DMS53 (cell line): ENCODE data around the gene RAB39A.
A peak's percentile ranks its signal among the peaks of the same experiment; 100 is the strongest.

Experiments
- DNase-seq: peaks from one replicate; lab custom pipeline; 2025; lab: John Stamatoyannopoulos, UW

RAB39A gene

GRCh38 chr11:107962181-107962580 is 33.9 kb downstream of the RAB39A start:
- DNase-seq: no peak

- DNase-seq: no peak
Measured at GRCh38 chr11:107963091-107963490, 34.8 kb downstream of the RAB39A start.

DNA sequence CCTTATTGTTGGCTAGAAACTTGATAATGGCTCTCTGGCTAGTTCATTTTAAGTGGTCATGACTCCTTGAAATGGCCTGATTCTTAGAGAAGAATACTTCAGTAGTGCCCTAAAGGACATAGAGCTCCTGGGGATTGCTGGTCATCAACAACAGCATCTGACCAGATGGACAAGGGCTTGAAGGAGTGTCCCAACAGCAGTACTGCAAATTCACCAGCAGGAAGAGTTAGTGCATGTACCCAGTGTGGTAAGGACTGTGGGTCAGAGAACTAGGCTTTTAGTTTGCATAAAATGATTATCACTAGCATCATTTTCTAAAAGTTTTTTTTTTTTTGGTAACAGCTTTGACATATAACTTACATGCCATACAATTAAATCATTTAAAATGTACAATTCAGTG is 41.0 kb downstream of the RAB39A start:
- peak; percentile 11 for DNase-seq

GRCh38 chr11:107970049-107970448 is 41.8 kb downstream of the RAB39A start:
- DNase-seq: no peak

DNA sequence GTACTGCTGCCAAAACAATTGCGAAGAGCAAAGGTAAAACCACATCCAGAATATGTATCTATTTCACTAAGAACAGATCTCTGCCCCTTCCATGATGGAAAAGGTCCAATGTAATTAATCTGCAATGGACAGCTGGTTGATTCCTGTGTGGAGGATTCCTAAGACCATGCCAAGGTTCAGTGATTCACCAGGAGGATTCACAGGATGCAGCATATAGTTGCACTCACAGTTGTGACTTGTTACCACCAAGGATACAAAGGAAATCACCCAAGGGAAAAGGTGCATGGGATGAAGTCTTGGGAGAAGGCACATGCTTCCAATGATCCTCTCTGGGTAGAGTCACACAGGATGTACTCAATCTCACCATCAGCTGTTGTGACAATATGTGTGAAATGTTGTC is 45.4 kb downstream of the RAB39A start:
- no peak for DNase-seq

DNA sequence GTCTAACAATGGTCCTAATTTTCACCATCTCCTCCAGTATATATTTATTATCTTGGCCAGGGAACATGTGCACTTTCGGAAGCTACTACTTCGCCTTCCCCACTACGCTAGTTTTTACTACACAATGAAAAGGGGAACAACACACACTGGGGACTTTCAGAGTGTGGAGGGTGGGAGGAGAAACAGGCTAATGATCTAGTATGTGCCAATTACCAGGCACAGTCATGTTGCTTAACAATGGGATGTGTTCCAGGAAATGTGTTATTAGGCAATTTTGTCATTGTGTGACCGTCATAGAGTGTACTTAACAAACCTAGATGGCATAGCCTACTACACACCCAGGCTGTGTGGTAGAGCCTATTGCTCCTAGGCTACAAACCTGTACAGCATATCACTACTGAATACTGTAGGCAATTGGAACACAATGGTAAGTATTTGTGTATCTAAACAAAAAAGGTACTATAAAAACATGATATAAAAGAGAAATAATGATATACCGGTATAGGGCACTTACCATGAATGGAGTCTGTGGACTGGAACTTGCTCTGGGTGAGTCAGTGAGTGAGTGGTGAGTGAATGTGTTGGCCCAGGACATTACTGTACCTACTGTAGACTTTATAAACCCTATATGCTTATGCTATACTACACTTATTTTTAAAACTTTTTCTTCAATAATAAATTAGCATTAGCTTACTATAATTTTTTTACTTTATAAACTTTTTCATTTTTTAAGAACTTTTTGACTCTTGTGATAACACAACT is 60.3 kb downstream of the RAB39A start:
- no peak for DNase-seq

- DNase-seq: no peak
Measured at GRCh38 chr11:107991868-107992414, 63.7 kb downstream of the RAB39A start.

- no peak for DNase-seq
Measured at GRCh38 chr11:107996006-107996776, 67.9 kb downstream of the RAB39A start.

DNA sequence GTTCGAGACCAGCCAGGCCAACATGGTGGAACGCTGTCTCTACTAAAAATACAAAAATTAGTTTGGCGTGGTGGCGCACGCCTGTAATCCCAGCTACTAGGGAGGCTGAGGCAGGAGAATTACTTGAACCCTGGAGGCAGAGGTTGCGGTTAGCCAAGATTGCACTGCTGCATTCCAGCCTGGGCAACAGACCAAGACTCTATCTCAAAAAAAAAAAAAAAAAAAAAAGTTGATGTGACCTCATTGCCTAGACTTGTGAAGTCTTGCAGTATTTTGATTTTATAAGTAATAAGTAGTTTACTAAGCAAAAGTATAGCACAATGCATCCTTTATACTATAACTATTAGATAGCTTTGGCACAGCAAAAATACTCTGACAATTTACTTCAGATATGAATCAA is 70.5 kb downstream of the RAB39A start:
- no peak for DNase-seq

GRCh38 chr11:107999759-108000455 is 71.7 kb downstream of the RAB39A start:
- peak; percentile 60 for DNase-seq

DNA sequence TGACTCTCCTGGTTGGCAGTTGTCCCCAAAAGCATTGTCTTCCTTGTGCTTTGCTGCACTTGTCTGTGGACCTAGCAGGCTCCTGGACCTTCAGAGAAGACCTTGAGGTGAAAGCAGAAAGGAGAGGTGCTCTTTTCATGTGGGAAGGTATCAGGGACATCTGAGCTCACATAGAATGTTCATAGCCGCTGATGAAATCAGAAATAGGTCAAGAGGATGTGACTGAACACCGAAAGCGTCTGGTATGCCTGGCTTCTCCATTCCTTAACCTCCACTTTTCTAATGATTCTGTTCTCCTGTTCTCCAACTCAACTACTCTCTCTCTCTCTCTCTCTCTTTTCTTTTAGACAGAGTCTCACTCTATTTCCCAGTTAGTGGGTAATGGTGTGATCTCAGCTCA is 74.2 kb downstream of the RAB39A start:
- no peak for DNase-seq

- DNase-seq: no peak
Measured at GRCh38 chr11:108003623-108004022, 75.4 kb downstream of the RAB39A start.

DNA sequence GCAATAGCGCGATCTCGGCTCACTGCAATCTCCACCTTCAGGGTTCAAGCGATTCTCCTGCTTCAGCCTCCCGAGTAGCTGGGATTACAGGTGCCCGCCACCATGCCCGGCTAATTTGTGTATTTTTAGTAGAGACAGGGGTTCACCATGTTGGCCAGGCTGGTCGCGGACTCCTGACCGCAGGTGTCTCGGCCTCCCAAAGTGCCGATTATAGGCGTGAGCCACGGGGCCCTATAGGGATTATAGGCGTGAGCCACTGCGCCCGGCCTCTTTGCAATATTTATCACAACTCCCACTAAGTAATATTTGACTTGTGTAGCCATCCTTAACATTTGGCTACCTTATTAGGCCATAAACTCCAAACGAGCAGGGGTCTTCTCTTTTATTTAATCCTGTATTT is 79.6 kb downstream of the RAB39A start:
- no peak for DNase-seq

DNA sequence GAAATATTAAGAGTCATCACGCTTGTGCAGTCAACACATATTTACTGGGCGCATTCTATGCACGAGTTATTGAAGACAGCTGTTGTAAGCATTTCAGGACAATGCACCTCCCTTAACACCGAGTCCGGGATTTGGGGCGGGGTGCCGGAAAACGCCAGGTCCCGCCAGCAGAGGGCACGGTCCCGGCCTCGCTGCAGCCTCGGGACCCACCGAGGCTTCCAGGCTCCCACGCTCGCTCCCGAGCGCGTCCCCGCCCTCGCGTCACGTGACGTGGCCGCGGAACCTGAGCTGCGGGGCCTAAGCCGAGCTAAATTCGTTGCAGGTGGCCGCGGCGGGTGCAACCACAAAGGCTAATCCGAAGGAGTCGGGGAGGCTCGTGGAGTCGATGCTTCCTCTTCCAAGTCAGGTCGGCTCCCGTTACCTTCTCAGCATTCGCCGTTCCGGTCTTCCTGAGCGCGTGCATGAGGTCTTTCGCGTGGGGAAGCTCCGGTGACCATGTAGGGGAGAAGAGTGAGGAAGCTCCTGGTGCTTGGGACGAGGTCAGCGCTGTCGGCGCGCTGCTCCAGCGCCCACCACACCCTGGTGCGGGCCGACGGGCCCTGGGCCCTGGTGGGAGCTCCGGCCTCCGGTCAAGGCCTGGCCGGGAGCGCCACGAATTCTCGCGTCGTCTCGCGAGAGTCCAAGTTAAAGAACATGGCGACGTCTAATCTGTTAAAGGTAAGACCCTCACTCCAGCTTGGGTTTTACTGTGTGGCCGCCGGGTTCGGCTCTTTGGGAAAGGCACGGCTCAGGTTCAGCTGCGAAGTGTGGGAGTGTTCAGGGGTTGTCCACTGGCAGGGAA is 80.6 kb downstream of the RAB39A start, which contains the start of gene CUL5:
Gene CUL5, plus strand, starts transcription at position 243 of the 841 bp plus-strand sequence. Its CDS starts 451 bp downstream, at position 694.
- peak; percentile 97 for DNase-seq

GRCh38 chr11:108009497-108010370 is 81.5 kb downstream of the RAB39A start:
- DNase-seq: peak; percentile 53

DNA sequence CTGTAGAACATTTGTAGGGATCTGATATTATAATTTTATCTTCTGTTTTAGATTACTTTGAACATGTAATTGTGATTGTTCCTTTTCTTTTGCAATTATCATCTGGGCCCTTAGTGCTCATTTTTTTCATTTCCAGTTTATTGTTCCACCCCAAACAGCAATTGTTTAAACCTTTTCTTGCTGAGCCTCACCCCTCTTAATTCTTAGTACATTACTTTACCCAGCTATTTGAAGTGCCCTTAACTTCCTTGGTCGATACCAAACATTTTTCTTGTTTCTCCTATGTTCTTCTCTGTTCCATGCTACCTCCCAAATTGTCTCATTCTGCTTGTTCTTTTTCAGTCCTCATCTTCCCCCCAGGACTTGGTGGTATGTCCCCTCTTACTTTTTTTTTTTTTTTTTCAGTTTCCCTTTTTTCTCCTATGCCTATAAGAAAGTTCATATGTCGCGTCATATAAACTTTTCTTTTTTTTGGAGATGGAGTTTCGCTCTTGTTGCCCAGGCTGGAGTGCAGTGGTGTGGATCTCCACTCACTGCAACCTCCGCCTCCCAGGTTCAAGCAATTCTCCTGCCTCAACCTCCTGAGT is 84.0 kb downstream of the RAB39A start:
- DNase-seq: no peak
